ENCODE results near the gene ODF4. TPM values are rescaled to one million over a fixed set of nuclear protein-coding genes. Genes with fewer than 3 reads are reported as not detected.
"Not testable (repeated sequence)": the region's sequence is repeated elsewhere in the genome, so short reads cannot be mapped to it uniquely, and the experiment has no call there.

The ODF4 gene
- total RNA-seq, 4 donors from 2014 or later, result not detected

GRCh38 chr17:8376271-8377067 lies 36.8 kb downstream of the ODF4 start, which contains the start of gene KRABD2:
KRABD2 (minus strand) TSS chr17:8376704.
- H3K4me1 ChIP-seq, result peaks cover 35 to 46% of the 10 kb centered on the region in 2 donors
- in situ Hi-C loops (cut with MboI; ENCODE audit: low sequenced_read_pairs in 4 of 4), result no loop called here

GRCh38 chr17:8377422-8377821 lies 37.8 kb downstream of the ODF4 start:
- ATAC-seq (no peak), DNase-seq (no peak)
- Histone ChIP-seq H3K27ac (peak overlapping the region; percentile 90 to 93 (median 92)), H3K27me3 (no peaks in the 10 kb centered on the region), H3K9me3 (no peaks in the 10 kb centered on the region), H3K36me3 (peaks cover 0 to 52% of the 10 kb centered on the region in 2 donors), H3K4me1 (peaks cover 34 to 45% of the 10 kb centered on the region in 2 donors), H3K4me3 (no peak overlapping the region)
- intact Hi-C loops (cut with DNase I; ENCODE audit: low total_unique reads), result loop anchor here (5.0 kb wide), 1 partner anchor 535 kb away; no protein-coding TSS in a partner anchor
- in situ Hi-C loops (cut with MboI; ENCODE audit: low sequenced_read_pairs in 4 of 4), result no loop called here
- no peak for TF ChIP-seq POLR2A (IDR thresholded peaks at IDR 0.05)
- no peak for TF ChIP-seq CTCF (IDR thresholded peaks at IDR 0.05 in 4 of 5, conservative IDR thresholded peaks at IDR 0.05 in 1 of 5)

More at GRCh38 chr17:8376271-8377067, 36.8 kb downstream of the ODF4 start, which contains the start of gene KRABD2:
- Histone ChIP-seq H3K4me3 (peak within 1 kb of the TSS; percentile 72 to 95 (median 84)), H3K36me3 (peaks cover 0 to 45% of the 10 kb centered on the region in 2 donors), H3K27ac (peak within 1 kb of the TSS; percentile 90 to 93 (median 92)), H3K9me3 (no peaks in the 10 kb centered on the region), H3K27me3 (no peaks in the 10 kb centered on the region)
- DNase-seq, result peak; percentile 84 to 92
- TF ChIP-seq POLR2A (IDR thresholded peaks at IDR 0.05) (peak; percentile 74), CTCF (IDR thresholded peaks at IDR 0.05 in 4 of 5, conservative IDR thresholded peaks at IDR 0.05 in 1 of 5) (peak; percentile 18 to 80 (median 70))
- intact Hi-C loops (cut with DNase I; ENCODE audit: low total_unique reads), result loop anchor here (1.0 to 5.0 kb wide), 2 partner anchors 155 to 534 kb away; no protein-coding TSS in a partner anchor
- ATAC-seq, result peak; percentile 92 to 95

- peaks cover 33 to 42% of the 10 kb centered on the region in 2 donors for H3K4me1 ChIP-seq
- H3K9me3 ChIP-seq; in situ Hi-C loops (cut with MboI; ENCODE audit: low sequenced_read_pairs in 4 of 4); H3K27me3 ChIP-seq; H3K4me3 ChIP-seq; DNase-seq; ATAC-seq: not testable (repeated sequence)
- intact Hi-C loops (cut with DNase I; ENCODE audit: low total_unique reads), result loop anchor here (5.0 kb wide), 1 partner anchor 536 kb away; no protein-coding TSS in a partner anchor
- peaks cover 0 to 52% of the 10 kb centered on the region in 2 donors for H3K36me3 ChIP-seq
- H3K27ac ChIP-seq, result peak overlapping the region in 1 of 4 donors; percentile 90
These were observed 38.5 kb downstream of the ODF4 start for GRCh38 chr17:8378117-8378516.

- intact Hi-C loops (cut with DNase I; ENCODE audit: low total_unique reads) (no loop called here), in situ Hi-C loops (cut with MboI; ENCODE audit: low sequenced_read_pairs in 4 of 4) (no loop called here)
- Histone ChIP-seq H3K9me3 (no peaks in the 10 kb centered on the region), H3K4me3 (no peak overlapping the region), H3K4me1 (peaks cover 36 to 43% of the 10 kb centered on the region in 2 donors), H3K27me3 (no peaks in the 10 kb centered on the region), H3K36me3 (peaks cover 0 to 52% of the 10 kb centered on the region in 2 donors), H3K27ac (no peak overlapping the region)
- no peak for TF ChIP-seq CTCF (IDR thresholded peaks at IDR 0.05 in 4 of 5, conservative IDR thresholded peaks at IDR 0.05 in 1 of 5)
- ATAC-seq (no peak), DNase-seq (no peak)
These were observed 40.4 kb downstream of the ODF4 start for GRCh38 chr17:8380049-8380448.

Measured in gastrocnemius medialis (tissue), 4 donors.